ENCODE data around the gene ACE.

ACE gene

GRCh38 chr17:63538693-63539595, 62.1 kb downstream of the ACE start:
- no peak for DNase-seq

DNA sequence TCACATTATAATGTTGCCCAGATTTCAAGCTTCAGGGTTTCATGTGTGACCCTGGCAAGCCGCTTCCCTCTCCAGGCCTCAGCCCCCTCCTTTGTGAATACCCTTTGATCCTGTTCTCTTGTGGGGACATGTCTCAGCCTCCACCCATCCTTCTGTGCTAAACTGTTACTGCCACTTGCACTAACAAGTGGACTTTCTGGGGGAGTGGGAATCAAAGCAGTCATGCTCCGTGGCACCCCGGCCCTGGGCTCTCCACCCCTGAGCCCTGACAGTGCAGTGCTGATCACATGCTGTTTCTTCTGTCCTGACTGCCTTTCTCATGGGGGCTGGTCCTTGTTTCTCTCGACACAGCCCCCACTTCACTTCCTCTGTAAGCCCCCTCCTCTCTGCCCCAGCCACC, 63.7 kb downstream of the ACE start:
- DNase-seq, result no peak

- DNase-seq, result no peak
These were observed 65.3 kb downstream of the ACE start for GRCh38 chr17:63542218-63542545.

GRCh38 chr17:63542942-63543821, 66.3 kb downstream of the ACE start:
- no peak for DNase-seq

- no peak for DNase-seq
These were observed 67.1 kb downstream of the ACE start for GRCh38 chr17:63543822-63544420.

DNA sequence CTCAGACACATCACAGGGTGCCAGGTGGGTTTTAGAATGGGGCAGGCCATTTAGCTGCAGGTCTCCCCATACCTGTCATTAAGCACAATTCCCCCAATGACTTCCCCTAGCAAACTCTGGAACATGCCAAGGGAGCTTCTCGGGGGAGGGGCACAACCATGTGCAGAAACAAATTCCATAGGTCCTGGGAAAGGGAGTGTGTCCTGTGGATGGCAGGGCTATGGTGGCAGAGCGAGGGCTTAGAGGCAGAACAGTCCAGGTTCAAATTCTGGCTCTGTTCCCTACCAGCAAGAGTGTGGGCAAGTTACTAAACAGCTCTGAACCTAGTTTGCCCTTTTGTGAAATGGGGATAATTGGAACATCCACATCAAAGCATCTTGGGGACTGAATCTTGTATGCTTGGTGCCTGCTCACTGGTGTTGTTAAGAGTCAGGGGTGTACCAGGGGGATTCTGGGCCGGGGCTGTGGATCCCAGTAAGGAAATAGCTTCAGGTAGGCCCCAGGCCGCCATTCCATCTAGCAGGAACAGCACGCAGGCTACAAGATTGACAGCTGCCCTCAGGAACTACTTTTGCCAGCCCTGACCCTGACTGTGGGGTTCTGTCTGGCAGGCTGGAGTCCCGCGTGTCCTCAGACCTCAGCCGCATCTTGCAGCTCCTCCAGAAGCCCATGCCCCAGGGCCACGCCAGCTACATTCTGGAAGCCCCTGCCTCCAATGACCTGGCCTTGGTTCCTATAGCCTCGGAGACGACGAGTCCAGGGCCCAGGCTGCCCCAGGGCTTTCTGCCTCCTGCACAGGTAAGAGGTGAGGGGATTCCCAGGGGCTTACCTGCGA, 67.8 kb downstream of the ACE start:
- no peak for DNase-seq

GRCh38 chr17:63546308-63547082, 69.6 kb downstream of the ACE start:
- no peak for DNase-seq

DNA sequence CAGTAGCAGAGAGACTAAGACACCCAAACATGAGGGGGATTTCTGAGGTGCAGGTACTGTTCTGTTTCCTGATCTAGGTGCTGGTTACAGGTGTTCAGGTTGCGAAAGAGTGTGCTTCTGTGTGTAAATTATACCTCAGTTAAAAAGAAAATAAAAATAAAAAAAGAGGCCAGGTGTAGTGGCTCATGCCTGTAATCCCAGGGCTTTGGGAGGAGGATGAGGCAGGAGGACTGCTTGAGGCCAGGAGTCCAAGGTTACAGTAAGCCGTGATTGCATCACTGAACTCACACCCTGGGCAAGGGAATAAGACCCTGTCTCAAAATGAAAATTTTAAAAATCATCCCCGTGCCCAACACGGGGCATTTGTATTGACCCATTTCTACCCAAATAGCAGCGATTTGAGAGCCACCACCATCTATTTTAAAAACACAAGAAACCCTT, 70.2 kb downstream of the ACE start:
- no peak for DNase-seq

Data from NCI-H1694 treated with DMSO at 0.1 percent for 48 hours (cell line).